Motor neuron (in vitro differentiated cells): ENCODE results near the gene ZMIZ1. TPM values are rescaled to one million over a fixed set of nuclear protein-coding genes. Genes with fewer than 3 reads are reported as not detected.

Source experiments
- ATAC-seq, 8 experiments: fragments of 200-7000 bp; cut with Tn5 transposase; replicated peaks in 6 of 8; 2 replicates each; pipeline ENCODE4 v1.8.0; 2021; ENCODE audit warnings: mild to moderate bottlenecking in 8 of 8, moderate library complexity in 8 of 8
- H3K27ac ChIP-seq, 2 donors: fragments of 250-450 bp; sonication (Bioruptor Pico); 2 replicates each; pipeline ENCODE4 v1.9.0; 2021; ENCODE audit warnings: antibody characterized with exemption in 2 of 2, mild to moderate bottlenecking in 2 of 2, moderate library complexity in 1 of 2
- H3K4me1 ChIP-seq, 2 donors: fragments of 250-450 bp; sonication (Bioruptor Pico); replicated peaks in 1 of 2; 2 replicates each; pipeline ENCODE4 v1.6.1; 2021; ENCODE audit warnings: antibody characterized with exemption in 2 of 2, mild to moderate bottlenecking in 2 of 2, moderate library complexity in 1 of 2
- H3K4me3 ChIP-seq, 5 donors: fragments of 250-450 bp; sonication (Bioruptor Pico); 2 replicates each; pipeline ENCODE4 v1.9.0; 2021; ENCODE audit warnings: antibody characterized with exemption in 5 of 5, mild to moderate bottlenecking in 5 of 5, moderate library complexity in 4 of 5
- WGBS, 10 experiments: fragments of 450-650 bp; shearing (Covaris generic); methylation state at CpG; one replicate each; pipeline ENCODE4 v1.0.0; 2022; 5-methylcytosine and 5-hydroxymethylcytosine counted together
- in situ Hi-C, 9 experiments: fragments of 400-800 bp; cut with MboI; loops; one replicate each; pipeline ENCODE4 v1.15.0; 2021; ENCODE audit warnings: low sequenced_read_pairs in 9 of 9, low pct_unique_long_range_greater_than_20kb in 2 of 9; ENCODE audit not compliant: unreplicated experiment in 9 of 9
- total RNA-seq, 8 experiments: library from RNA; unstranded; fragments of 300-600 nt; gene quantifications; 2 replicates each; pipeline versions ENCODE4 v1.2.3 to v1.2.4, GENCODE V29; 2022

The ZMIZ1 gene
- total RNA-seq, 8 experiments from 2014 or later = 15.8 to 79.9 (median 50.0) TPM

- in situ Hi-C loops = loop anchor here in 4 of 9 experiments (25.0 kb wide), 3 partner anchors 99 to 1149 kb away; partner anchors contain the start of genes POLR3A (in 1 of the 4) and RPS24 (in 1 of the 4)
- ATAC-seq = no peak
- WGBS, 10 experiments = 0 to 100% (median 58%) methylated on average over 1 to 6 of the region's 7 CpGs; no CpG with 5 or more reads in 1 of the 10 experiments
- peaks cover 70 to 74% of the 10 kb centered on the region in 2 donors for H3K4me1 ChIP-seq
- H3K4me3 ChIP-seq = no peak overlapping the region
- peak overlapping the region; percentile 20 to 82 for H3K27ac ChIP-seq
Observed at GRCh38 chr10:79185796-79186374, 117.1 kb downstream of the ZMIZ1 start.

- no peak overlapping the region for H3K4me3 ChIP-seq
- H3K27ac ChIP-seq = peak overlapping the region; percentile 5 to 82
- peaks cover 62 to 67% of the 10 kb centered on the region in 2 donors for H3K4me1 ChIP-seq
- WGBS, 10 experiments = 35 to 100% (median 72%) methylated on average over 2 to 7 of the region's 7 CpGs
- no peak for ATAC-seq
- in situ Hi-C loops = loop anchor here in 4 of 9 experiments (25.0 kb wide), 3 partner anchors 99 to 1149 kb away; partner anchors contain the start of genes POLR3A (in 1 of the 4) and RPS24 (in 1 of the 4)
Observed at GRCh38 chr10:79186486-79187120, 117.8 kb downstream of the ZMIZ1 start.

GRCh38 chr10:79187121-79187940 lies 118.6 kb downstream of the ZMIZ1 start:
- no peak for ATAC-seq
- 83 to 100% (median 95%) methylated on average over 2 to 9 of the region's 15 CpGs; no CpG with 5 or more reads in 2 of the 10 experiments for WGBS, 10 experiments
- H3K27ac ChIP-seq = peak overlapping the region in 1 of 2 donors; percentile 5
- in situ Hi-C loops = loop anchor here in 4 of 9 experiments (25.0 kb wide), 3 partner anchors 100 to 1150 kb away; partner anchors contain the start of genes POLR3A (in 1 of the 4) and RPS24 (in 1 of the 4)
- peaks cover 59 to 60% of the 10 kb centered on the region in 2 donors for H3K4me1 ChIP-seq
- no peak overlapping the region for H3K4me3 ChIP-seq

GRCh38 chr10:79188154-79188965 lies 119.6 kb downstream of the ZMIZ1 start:
- in situ Hi-C loops = loop anchor here in 4 of 9 experiments (25.0 kb wide), 3 partner anchors 101 to 1151 kb away; partner anchors contain the start of genes POLR3A (in 1 of the 4) and RPS24 (in 1 of the 4)
- WGBS, 10 experiments = 28 to 100% (median 60%) methylated on average over 1 to 7 of the region's 14 CpGs; no CpG with 5 or more reads in 3 of the 10 experiments
- Histone ChIP-seq H3K4me3 (no peak overlapping the region), H3K4me1 (peaks cover 50% of the 10 kb centered on the region in 2 donors), H3K27ac (peak overlapping the region in 1 of 2 donors; percentile 36)
- ATAC-seq = peak in 5 of 8 experiments; percentile 4 to 22 (median 10)

GRCh38 chr10:79189181-79189580 lies 120.4 kb downstream of the ZMIZ1 start:
- Histone ChIP-seq H3K27ac (no peak overlapping the region), H3K4me1 (peaks cover 48 to 50% of the 10 kb centered on the region in 2 donors), H3K4me3 (no peak overlapping the region)
- in situ Hi-C loops = loop anchor here in 4 of 9 experiments (25.0 kb wide), 3 partner anchors 102 to 1152 kb away; partner anchors contain the start of genes POLR3A (in 1 of the 4) and RPS24 (in 1 of the 4)
- 67 to 100% (median 100%) methylated on average over 1 to 3 of the region's 4 CpGs; no CpG with 5 or more reads in 6 of the 10 experiments for WGBS, 10 experiments
- ATAC-seq = no peak

GRCh38 chr10:79189853-79190435 lies 121.2 kb downstream of the ZMIZ1 start:
- 0 to 100% (median 83%) methylated on average over 1 to 3 of the region's 10 CpGs; no CpG with 5 or more reads in 4 of the 10 experiments for WGBS, 10 experiments
- peaks cover 46 to 48% of the 10 kb centered on the region in 2 donors for H3K4me1 ChIP-seq
- in situ Hi-C loops = loop anchor here in 4 of 9 experiments (10.0 to 25.0 kb wide), 5 partner anchors 103 to 1153 kb away; partner anchors contain the start of genes POLR3A (in 1 of the 4) and RPS24 (in 1 of the 4)
- no peak overlapping the region for H3K27ac ChIP-seq
- ATAC-seq = peak in 4 of 8 experiments; percentile 11 to 42 (median 32)
- H3K4me3 ChIP-seq = no peak overlapping the region

GRCh38 chr10:79190740-79191261 lies 122.0 kb downstream of the ZMIZ1 start:
- Histone ChIP-seq H3K4me3 (no peak overlapping the region), H3K27ac (no peak overlapping the region), H3K4me1 (peaks cover 44 to 47% of the 10 kb centered on the region in 2 donors)
- ATAC-seq = no peak
- in situ Hi-C loops = loop anchor here in 4 of 9 experiments (10.0 to 25.0 kb wide), 5 partner anchors 104 to 1154 kb away; partner anchors contain the start of genes POLR3A (in 1 of the 4) and RPS24 (in 1 of the 4)
- WGBS, 10 experiments = 88% methylated on average over 1 of the region's 1 CpG; no CpG with 5 or more reads in 9 of the 10 experiments

GRCh38 chr10:79191951-79192676 lies 123.3 kb downstream of the ZMIZ1 start:
- H3K27ac ChIP-seq = no peak overlapping the region
- in situ Hi-C loops = loop anchor here in 4 of 9 experiments (10.0 to 25.0 kb wide), 5 partner anchors 105 to 1155 kb away; partner anchors contain the start of genes POLR3A (in 1 of the 4) and RPS24 (in 1 of the 4)
- WGBS, 10 experiments = 0 to 100% (median 62%) methylated on average over 1 to 3 of the region's 4 CpGs; no CpG with 5 or more reads in 4 of the 10 experiments
- ATAC-seq = peak in 4 of 8 experiments; percentile 11 to 48 (median 30)
- H3K4me3 ChIP-seq = no peak overlapping the region
- H3K4me1 ChIP-seq = peaks cover 35 to 48% of the 10 kb centered on the region in 2 donors

GRCh38 chr10:79192677-79193003 lies 123.9 kb downstream of the ZMIZ1 start:
- WGBS, 10 experiments = 0 to 100% (median 77%) methylated on average over 1 to 2 of the region's 4 CpGs; no CpG with 5 or more reads in 4 of the 10 experiments
- ATAC-seq = peak in 4 of 8 experiments; percentile 11 to 60 (median 56)
- Histone ChIP-seq H3K4me1 (peaks cover 35 to 49% of the 10 kb centered on the region in 2 donors), H3K27ac (no peak overlapping the region), H3K4me3 (no peak overlapping the region)
- in situ Hi-C loops = loop anchor here in 4 of 9 experiments (10.0 to 25.0 kb wide), 5 partner anchors 105 to 1155 kb away; partner anchors contain the start of genes POLR3A (in 1 of the 4) and RPS24 (in 1 of the 4)

- 72 to 100% (median 93%) methylated on average over 1 to 6 of the region's 14 CpGs; no CpG with 5 or more reads in 2 of the 10 experiments for WGBS, 10 experiments
- in situ Hi-C loops = loop anchor here in 4 of 9 experiments (10.0 to 25.0 kb wide), 5 partner anchors 107 to 1157 kb away; partner anchors contain the start of genes POLR3A (in 1 of the 4) and RPS24 (in 1 of the 4)
- H3K4me1 ChIP-seq = peaks cover 23 to 37% of the 10 kb centered on the region in 2 donors
- ATAC-seq = peak in 3 of 8 experiments; percentile 8 to 12 (median 12)
- H3K27ac ChIP-seq = peak overlapping the region; percentile 59 to 74
- H3K4me3 ChIP-seq = no peak overlapping the region
Observed at GRCh38 chr10:79193694-79194382, 125.1 kb downstream of the ZMIZ1 start.
